Effector CD4-positive, alpha-beta T cell (primary cell): ENCODE results near the gene OR6S1.
"Not testable (repeated sequence)": the region's sequence is repeated elsewhere in the genome, so short reads cannot be mapped to it uniquely, and the experiment has no call there.

Experiments
- DNase-seq: peaks from one replicate; pipeline ENCODE4 v3.0.0-alpha.2; 2020

Gene OR6S1

DNA sequence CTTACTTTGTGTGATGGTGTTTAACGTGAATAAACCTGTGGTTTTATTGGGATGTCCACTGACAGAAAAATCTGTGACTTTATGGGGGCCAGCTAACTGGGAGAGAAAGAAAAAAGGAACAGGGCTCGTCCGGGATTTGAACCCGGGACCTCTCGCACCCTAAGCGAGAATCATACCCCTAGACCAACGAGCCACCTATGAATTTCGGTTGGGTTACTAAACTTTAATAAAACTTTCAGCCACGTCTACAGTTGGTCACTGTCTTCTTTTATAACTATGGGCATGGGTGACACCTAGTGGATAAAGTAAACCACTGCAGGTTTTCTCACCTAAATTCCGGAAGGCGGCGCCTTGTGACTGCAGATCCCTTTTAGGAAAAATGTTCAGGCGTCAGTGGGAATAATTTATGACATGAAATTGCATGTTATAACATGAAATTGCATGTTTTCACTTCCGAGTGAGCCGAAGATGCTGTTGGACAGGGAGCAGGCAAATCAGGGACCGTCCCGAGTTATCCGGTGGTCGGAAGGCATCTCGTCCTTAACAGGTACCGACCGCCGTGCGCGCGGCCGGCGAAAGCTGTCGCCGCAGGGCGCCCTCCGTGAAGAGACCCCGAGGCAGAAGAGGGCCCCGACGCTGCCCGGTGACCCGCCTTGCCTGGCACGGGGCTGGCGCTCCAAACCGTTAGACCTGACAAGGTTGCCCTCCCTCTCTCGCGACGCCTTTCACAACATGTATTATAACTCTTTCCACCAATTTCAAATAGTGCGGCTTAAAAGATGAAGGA, 32.1 kb downstream of the OR6S1 start:
- peak; percentile 58 for DNase-seq

DNA sequence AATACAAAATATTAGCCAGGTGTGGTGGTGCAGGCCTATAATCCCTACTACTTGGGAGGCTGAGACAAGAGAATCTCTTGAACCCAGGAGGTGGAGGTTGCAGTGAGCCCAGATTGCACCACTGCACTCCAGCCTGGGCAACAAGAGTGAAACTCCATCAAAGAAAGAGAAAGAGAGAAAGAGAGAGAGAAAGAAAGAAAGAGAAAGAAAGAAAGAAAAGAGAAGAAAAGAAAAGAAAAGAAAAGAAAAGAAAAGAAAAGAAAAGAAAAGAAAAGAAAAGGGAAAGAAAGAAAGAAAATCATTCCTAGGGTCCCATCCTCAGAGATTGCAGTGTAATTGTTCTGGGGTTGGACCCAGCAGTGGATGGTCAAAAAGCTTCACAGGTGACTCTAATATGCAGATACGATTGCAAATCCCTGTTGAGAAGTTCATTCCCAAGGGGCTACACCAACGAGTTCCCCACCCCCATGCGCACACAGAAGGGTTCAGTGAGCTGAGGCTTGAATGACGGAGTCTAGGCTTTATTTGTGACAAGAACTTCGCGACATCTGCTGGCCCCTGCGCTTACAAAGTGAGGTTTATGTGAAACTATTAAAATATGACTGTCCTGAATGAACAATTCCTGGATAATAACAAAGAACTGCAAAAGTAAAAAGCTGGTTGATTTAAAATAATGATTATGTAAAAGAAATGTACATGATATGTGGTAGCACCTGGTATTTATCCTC, 32.9 kb downstream of the OR6S1 start:
- DNase-seq = no peak

DNA sequence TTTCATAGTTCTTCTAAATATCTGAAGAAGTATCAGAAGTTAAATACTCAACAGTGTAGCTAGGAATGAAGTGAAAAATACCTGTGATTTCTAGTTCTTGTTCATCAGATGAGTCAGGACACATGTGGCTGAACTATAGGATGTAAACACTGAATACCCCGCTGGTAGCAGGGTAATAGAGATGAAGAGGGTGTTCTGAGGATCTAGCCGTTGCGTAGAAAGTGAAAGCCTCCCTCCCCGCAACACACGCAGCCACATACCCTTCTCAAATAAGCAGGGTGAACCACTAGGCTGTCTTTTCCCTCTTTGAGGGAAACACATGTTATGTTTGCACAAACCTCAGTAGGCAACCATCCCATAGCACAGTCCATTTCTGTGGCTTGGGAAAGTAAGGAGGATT, 33.9 kb downstream of the OR6S1 start:
- no peak for DNase-seq

DNA sequence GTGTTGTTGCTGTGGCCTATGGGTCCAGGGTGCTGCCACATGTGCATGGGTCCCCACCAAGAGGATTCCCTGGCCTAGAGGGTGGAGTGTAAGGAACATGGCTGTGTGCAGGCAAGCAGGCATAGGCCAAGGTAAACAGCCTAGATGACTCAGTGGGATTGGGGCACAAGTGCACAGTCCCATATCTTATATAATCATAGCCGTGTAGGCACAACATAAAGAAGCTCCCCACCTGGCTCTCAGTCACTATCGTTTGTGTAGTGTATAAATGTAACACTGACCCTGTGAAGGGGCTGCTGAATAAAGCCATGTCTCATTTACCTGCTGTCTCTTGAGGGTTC, 34.6 kb downstream of the OR6S1 start:
- DNase-seq = no peak

DNA sequence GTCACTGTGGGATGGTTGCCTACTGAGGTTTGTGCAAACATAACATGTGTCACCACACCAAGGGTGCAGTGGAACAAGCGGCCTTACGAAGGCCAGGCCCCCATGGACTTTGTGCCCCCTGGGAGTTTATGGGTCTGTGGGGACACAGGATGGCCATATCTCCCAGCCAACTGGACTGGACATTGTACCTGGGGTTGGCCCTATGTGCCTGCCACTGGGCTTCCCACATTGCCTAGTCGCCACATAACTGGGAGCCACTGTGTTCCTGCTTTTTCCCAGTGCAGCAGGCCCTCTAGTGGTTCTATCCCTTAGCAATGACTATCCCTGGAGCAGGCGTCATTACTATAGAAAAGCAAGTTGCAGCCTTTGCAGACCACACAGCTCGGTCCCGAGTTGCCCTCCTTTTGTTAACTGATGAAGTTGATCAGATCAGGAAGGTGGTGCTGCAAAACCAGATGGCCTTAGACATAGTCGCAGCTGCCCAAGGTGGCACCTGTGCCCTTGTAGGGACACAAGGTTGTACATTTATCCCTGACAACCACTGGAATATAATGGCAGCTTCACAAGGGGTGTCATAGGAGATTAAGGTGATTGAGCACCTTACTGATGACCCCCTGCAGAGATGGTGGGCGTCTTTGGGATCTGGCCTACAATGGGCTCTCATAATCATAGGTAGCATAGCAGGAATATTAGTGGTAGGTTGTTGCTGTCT, 35.1 kb downstream of the OR6S1 start:
- no peak for DNase-seq

DNA sequence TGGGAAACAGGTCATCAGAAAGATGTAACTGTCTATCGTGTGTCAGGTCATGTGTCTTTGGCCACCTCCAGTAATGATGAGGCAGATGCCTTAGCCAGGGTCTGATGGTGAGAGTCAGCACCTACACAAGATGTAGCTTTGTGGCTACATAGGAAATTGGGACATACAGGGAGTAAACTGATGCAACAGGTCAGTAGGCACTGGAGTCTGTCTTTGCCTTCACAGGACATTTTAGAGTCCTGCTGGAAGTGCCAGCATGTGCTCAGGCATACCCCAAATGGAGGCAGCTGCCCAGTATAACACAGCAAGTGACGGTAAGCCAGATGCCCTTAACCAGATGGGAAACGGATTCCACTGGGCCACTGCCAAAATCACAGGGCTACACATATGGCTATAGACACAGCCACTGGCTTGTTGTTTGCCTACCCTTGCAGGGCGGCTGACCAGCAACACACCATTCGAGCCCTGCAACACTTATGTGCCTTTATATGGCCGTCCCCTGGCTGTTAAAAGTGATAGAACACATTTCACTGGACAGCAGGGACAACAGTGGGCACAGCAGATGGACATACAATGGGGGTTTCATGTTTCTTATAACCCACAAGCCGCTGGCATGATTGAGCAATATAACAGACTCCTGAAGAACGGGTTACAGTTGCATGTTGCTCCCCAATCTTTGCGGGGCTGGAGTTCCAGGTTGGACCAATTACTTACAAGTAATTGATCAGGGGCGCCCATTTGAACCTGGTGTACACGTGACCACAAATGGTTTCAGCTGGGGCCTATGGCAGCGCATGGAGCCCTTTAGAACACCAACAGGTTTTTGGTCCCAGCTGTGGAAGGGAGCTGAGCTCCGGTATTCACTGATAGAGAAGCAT, 37.4 kb downstream of the OR6S1 start:
- DNase-seq = no peak

DNA sequence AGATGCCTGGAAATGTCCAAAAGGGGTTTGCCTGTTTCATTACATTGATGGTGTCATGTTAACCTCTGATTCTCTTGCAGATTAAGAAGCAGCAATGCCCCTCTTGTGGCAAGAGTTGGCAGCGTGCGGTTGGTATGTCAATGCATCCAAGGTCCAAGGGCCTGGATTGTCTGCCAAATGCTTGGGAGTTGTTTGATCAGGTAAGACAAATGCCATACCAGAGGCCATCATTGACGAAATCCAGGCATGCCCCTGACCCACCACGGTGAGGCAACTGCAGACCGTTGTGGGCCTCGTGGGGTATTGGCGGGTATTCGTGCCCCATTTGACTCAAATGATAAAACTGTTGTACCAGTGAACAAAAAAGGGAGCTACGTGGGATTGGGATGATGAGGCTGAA, 38.9 kb downstream of the OR6S1 start:
- DNase-seq = no peak

DNA sequence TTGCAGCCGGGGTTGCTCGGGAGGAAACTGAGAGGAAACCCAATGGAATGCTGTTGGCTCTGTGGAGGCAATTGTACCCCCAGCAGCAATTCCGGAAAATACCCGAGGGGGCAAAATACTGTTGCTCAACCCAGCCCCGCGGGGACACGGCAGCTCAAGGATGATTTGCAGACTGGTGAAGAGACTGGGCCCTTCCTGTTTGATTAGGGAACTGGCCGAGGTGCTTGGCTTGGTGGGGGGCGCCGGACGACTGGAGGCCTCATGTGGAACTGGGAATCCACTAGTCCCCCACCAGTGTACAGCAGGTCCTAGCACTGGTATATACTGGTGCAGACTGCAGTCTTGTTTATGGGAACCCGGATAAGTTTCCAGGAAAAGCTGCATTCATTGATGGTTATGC, 40.0 kb downstream of the OR6S1 start:
- no peak for DNase-seq

DNA sequence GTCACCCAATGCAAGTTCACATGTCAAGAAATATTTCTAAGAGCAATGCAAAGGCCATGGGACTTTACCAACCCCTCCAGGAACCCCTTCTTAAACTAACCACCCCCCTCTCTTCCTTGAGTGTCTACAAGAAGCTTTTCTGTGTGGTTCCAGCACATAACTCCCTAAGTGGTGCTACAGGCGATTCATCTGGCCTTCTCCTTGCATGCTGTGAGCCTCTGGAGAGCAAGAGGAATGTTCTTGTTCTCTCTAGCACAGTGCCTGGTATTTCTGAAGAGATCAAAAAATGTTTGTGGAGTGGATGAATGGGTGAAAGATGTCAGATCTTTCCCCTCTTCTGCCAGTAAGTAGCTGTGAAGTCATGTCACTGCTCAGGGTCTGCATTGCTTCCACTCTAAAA, 44.4 kb downstream of the OR6S1 start:
- DNase-seq = no peak

DNA sequence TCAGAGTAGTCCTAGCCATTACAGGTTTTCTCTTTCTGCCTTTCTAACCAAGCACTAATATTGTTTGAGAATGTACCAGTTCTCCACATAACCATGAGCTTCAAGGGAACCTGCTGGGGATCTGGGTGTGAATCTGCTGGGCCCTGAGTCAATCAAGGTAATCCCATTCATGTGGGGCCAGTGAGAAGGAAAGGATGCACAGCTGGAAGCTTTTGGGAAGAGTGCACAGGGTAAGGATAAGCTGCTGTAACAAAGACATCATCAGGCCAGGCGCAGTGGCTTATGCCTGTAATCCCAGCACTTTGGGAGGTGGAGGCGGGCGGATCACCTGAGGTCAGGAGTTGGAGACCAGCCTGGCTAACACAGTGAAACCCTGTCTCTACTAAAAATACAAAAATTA, 45.8 kb downstream of the OR6S1 start:
- not testable (repeated sequence) for DNase-seq

DNA sequence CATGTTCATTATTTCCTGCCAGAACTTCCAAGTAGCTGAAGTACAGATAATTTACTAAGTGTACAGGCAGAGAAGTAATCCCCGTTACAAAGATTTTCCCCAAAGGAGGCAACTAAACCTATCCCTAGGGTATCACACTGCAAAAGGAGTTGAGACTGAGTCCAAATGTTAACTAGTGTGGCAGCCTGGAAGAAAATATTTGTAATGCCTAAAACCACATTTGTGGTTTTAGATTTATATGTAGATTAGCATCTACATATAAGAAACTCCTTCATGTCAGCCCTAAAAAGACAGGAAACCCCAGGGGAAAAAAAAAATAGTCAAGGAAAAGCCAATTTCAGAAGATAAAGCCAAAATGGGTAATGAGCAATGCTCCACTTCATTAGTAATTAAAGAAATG, 48.9 kb downstream of the OR6S1 start:
- no peak for DNase-seq

DNA sequence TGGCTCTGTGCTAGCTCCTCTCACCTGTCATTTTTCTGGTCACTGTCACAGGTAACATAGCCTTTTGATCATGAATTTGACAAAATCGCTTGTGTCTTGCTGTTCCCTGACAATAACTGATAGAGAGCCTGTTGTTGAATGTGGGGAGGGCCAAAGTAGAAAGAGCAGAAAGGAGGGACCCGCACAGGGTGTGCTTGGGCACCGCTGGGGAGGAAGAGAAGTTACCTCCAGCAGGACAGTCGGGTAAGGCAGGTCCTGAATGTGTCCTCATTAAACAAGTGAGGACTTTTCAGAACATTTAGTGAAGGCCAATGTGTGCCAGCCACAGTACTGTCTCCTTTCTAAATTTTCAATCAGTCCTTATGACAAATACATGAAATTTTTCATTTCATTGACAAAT, 50.3 kb downstream of the OR6S1 start, which contains the start of gene RNASE12:
Gene RNASE12, minus strand, starts transcription at position 142 of the 400 bp plus-strand sequence. CDS start 653 bp downstream, outside the sequence.
- DNase-seq = no peak
